Pericardium fibroblast (primary cell): Measurements from ENCODE around the gene MTRF1L. TPM values are rescaled to one million over a fixed set of nuclear protein-coding genes. Genes with fewer than 3 reads are reported as not detected.

Experiments used
- total RNA-seq: library from RNA; depleted of rRNA; stranded (reverse); fragments of >200 nt; gene quantifications from 2 replicates; pipeline ENCODE4 v1.2.3, GENCODE V29; 2015

MTRF1L gene
- total RNA-seq: 7.5 and 16.2 TPM in 2 replicates

GRCh38 chr6:153002613-153003365 is at the start of gene MTRF1L:
Gene MTRF1L, minus strand, starts transcription at chr6:153002709. Its CDS starts 24 bp downstream, at chr6:153002685.

GRCh38 chr6:152982904-152983636 is 19.4 kb downstream of the MTRF1L start, which contains the start of gene FBXO5:
Gene FBXO5, minus strand, starts transcription at chr6:152983041. Its CDS starts 82 bp downstream, at chr6:152982959.

Other genes starting within 250 kb of the MTRF1L start
- 2.3 and 6.0 TPM in 2 replicates for gene FBXO5, start 19.7 kb downstream of the MTRF1L start, total RNA-seq
- 1.5 and 2.0 TPM in 2 replicates for gene RGS17, start 128.6 kb upstream of the MTRF1L start, total RNA-seq